ENCODE measurements around the gene ABCC11. TPM values are rescaled to one million over a fixed set of nuclear protein-coding genes. Genes with fewer than 3 reads are reported as not detected.

Gene ABCC11
- total and polyA plus RNA-seq, 2 of the 13 experiments (the other 11 are each of a cell fraction or from before 2014, with no cell fraction given): 1.0 to 1.4 TPM

- TF ChIP-seq NFATC3 (CRISPR knock-in tag; IDR thresholded peaks at IDR 0.05): no peak
- no peak for TF ChIP-seq ZNF124 (CRISPR knock-in tag; IDR thresholded peaks at IDR 0.05)
- TF ChIP-seq, protein P1, sequence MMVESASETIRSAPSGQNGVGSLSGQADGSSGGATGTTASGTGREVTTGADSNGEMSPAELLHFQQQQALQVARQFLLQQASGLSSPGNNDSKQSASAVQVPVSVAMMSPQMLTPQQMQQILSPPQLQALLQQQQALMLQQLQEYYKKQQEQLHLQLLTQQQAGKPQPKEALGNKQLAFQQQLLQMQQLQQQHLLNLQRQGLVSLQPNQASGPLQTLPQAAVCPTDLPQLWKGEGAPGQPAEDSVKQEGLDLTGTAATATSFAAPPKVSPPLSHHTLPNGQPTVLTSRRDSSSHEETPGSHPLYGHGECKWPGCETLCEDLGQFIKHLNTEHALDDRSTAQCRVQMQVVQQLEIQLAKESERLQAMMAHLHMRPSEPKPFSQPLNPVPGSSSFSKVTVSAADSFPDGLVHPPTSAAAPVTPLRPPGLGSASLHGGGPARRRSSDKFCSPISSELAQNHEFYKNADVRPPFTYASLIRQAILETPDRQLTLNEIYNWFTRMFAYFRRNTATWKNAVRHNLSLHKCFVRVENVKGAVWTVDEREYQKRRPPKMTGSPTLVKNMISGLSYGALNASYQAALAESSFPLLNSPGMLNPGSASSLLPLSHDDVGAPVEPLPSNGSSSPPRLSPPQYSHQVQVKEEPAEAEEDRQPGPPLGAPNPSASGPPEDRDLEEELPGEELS (CRISPR knock-in tag; IDR thresholded peaks at IDR 0.05): peak; percentile 94
- no peak for TF ChIP-seq ZNF160 (CRISPR knock-in tag; IDR thresholded peaks at IDR 0.05)
- no peak for TF ChIP-seq ZNF672 (CRISPR knock-in tag; IDR thresholded peaks at IDR 0.05)
- TF ChIP-seq ZNF703 (CRISPR knock-in tag; IDR thresholded peaks at IDR 0.05; ENCODE audit: borderline replicate concordance): no peak
- TF ChIP-seq ZBTB7B (CRISPR knock-in tag; IDR thresholded peaks at IDR 0.05): peak; percentile 60
- no peak for TF ChIP-seq ZFP36L2 (CRISPR knock-in tag; IDR thresholded peaks at IDR 0.05)
- TF ChIP-seq ZNF383 (CRISPR knock-in tag; IDR thresholded peaks at IDR 0.05; ENCODE audit: borderline replicate concordance): 0 out of 2 replicates have a peak, but pooled peaks have one; percentile 59
- TF ChIP-seq ZNF282 (IDR thresholded peaks at IDR 0.05; ENCODE audit: partially characterized antibody): no peak
- peak; percentile 68 for TF ChIP-seq SALL1 (CRISPR knock-in tag; IDR thresholded peaks at IDR 0.05)
- TF ChIP-seq MIER2 (CRISPR knock-in tag; IDR thresholded peaks at IDR 0.05): no peak
- TF ChIP-seq SRY (CRISPR knock-in tag; IDR thresholded peaks at IDR 0.05): no peak
- peak; percentile 91 for TF ChIP-seq HMG20B (CRISPR knock-in tag; conservative IDR thresholded peaks at IDR 0.05)
- peak; percentile 77 for TF ChIP-seq ZNF580 (CRISPR knock-in tag; IDR thresholded peaks at IDR 0.05; ENCODE audit: borderline replicate concordance, low read depth)
- TF ChIP-seq ZNF232 (CRISPR knock-in tag; IDR thresholded peaks at IDR 0.05; ENCODE audit: borderline replicate concordance): no peak
- no peak; the same call in 1 of the 2 replicates for TF ChIP-seq ZBTB20 (CRISPR knock-in tag; IDR thresholded peaks at IDR 0.05; ENCODE audit: borderline replicate concordance, low read depth)
- TF ChIP-seq KLF15 (CRISPR knock-in tag; IDR thresholded peaks at IDR 0.05; ENCODE audit: borderline replicate concordance): no peak
- TF ChIP-seq RARA (CRISPR knock-in tag; IDR thresholded peaks at IDR 0.05): peak; percentile 68
- TF ChIP-seq ASH2L (IDR thresholded peaks at IDR 0.05; ENCODE audit: insufficient read length, low read depth, low read length): peak; percentile 25
- TF ChIP-seq KAT2B (IDR thresholded peaks at IDR 0.05; ENCODE audit: borderline replicate concordance, low read depth, low read length): no peak
- TF ChIP-seq, protein P2, sequence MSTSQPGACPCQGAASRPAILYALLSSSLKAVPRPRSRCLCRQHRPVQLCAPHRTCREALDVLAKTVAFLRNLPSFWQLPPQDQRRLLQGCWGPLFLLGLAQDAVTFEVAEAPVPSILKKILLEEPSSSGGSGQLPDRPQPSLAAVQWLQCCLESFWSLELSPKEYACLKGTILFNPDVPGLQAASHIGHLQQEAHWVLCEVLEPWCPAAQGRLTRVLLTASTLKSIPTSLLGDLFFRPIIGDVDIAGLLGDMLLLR (CRISPR knock-in tag; IDR thresholded peaks at IDR 0.05): no peak
- peak; percentile 18; the same call in 1 of the 2 replicates for TF ChIP-seq YEATS4 (CRISPR knock-in tag; IDR thresholded peaks at IDR 0.05; ENCODE audit: borderline replicate concordance)
- peak; percentile 68; the same call in 1 of the 2 replicates for TF ChIP-seq SOX5 (CRISPR knock-in tag; IDR thresholded peaks at IDR 0.05; ENCODE audit: borderline replicate concordance)
- TF ChIP-seq THAP9 (CRISPR knock-in tag; IDR thresholded peaks at IDR 0.05; ENCODE audit: borderline replicate concordance): peak; percentile 62; the same call in 1 of the 2 replicates
- TF ChIP-seq SP2 (CRISPR knock-in tag; IDR thresholded peaks at IDR 0.05): no peak
These were observed 82.2 kb downstream of the ABCC11 start (continued) for GRCh38 chr16:48164907-48165715.

Measured in HepG2 (cell line).